HepG2 (cell line): ENCODE results near the gene PIGW. TPM values are rescaled to one million over a fixed set of nuclear protein-coding genes. Genes with fewer than 3 reads are reported as not detected.
A peak's percentile ranks its signal among the peaks of the same experiment; 100 is the strongest.

Source experiments
- HDAC1 ChIP-seq: sonication (generic); formaldehyde crosslinking; IDR thresholded peaks from 2 replicates; pipeline ENCODE4 v1.5.1; 2020; ENCODE audit warnings: mild to moderate bottlenecking, missing genetic modification reagents
- HNF1B ChIP-seq: sonication (generic); formaldehyde crosslinking; IDR thresholded peaks from 2 replicates; pipeline ENCODE4 v1.5.1; 2020; ENCODE audit warnings: mild to moderate bottlenecking, moderate library complexity, missing genetic modification reagents
- KDM4B ChIP-seq: sonication (generic); formaldehyde crosslinking; IDR thresholded peaks from 2 replicates; pipeline ENCODE4 v1.4.0; 2020; ENCODE audit warnings: missing genetic modification reagents
- LCORL ChIP-seq, 2 experiments: fragments of 450-650 bp in 1 of 2; sonication (generic) in 1 of 2; formaldehyde crosslinking in 1 of 2; IDR thresholded peaks; 2 replicates each; pipeline versions ENCODE4 v1.5.0 to v1.6.1; 2017 to 2020; ENCODE audit warnings: antibody characterized with exemption in 1 of 2, missing genetic modification reagents in 1 of 2
- NFYC ChIP-seq: IDR thresholded peaks from 2 replicates; pipeline ENCODE4 v1.6.1; 2016; ENCODE audit warnings: missing genetic modification reagents, missing compliant biosample characterization
- NR1H2 ChIP-seq: sonication (generic); formaldehyde crosslinking; IDR thresholded peaks from 2 replicates; pipeline ENCODE4 v1.8.1; 2022; ENCODE audit warnings: low read depth, missing genetic modification reagents, borderline replicate concordance
- RBAK ChIP-seq: sonication (generic); formaldehyde crosslinking; IDR thresholded peaks from 2 replicates; pipeline ENCODE4 v1.5.1; 2020; ENCODE audit warnings: mild to moderate bottlenecking, missing genetic modification reagents
- SMARCC2 ChIP-seq: fragments of 450-650 bp; IDR thresholded peaks from 2 replicates; pipeline ENCODE4 v1.6.1; 2017; ENCODE audit warnings: antibody characterized with exemption, mild to moderate bottlenecking
- SMARCE1 ChIP-seq: fragments of 450-650 bp; IDR thresholded peaks from 2 replicates; pipeline ENCODE4 v1.6.1; 2017; ENCODE audit warnings: borderline replicate concordance
- SNAI1 ChIP-seq: sonication (generic); formaldehyde crosslinking; IDR thresholded peaks from 2 replicates; pipeline ENCODE4 v1.5.0; 2020; ENCODE audit warnings: mild to moderate bottlenecking, missing genetic modification reagents, borderline replicate concordance
- SRY ChIP-seq: sonication (generic); formaldehyde crosslinking; IDR thresholded peaks from 2 replicates; pipeline ENCODE4 v1.8.0; 2022; ENCODE audit warnings: mild to moderate bottlenecking, missing genetic modification reagents
- ZBTB44 ChIP-seq: sonication (generic); formaldehyde crosslinking; IDR thresholded peaks from 2 replicates; pipeline ENCODE4 v1.4.0; 2020; ENCODE audit warnings: missing genetic modification reagents
- ZMAT5 ChIP-seq: sonication (generic); formaldehyde crosslinking; IDR thresholded peaks from 2 replicates; pipeline ENCODE4 v1.5.0; 2020; ENCODE audit warnings: mild to moderate bottlenecking, low read depth, missing genetic modification reagents, borderline replicate concordance
- ZNF18 ChIP-seq: sonication (generic); formaldehyde crosslinking; IDR thresholded peaks from 2 replicates; pipeline ENCODE4 v1.8.0; 2022; ENCODE audit warnings: mild to moderate bottlenecking, missing genetic modification reagents; ENCODE audit not compliant: insufficient replicate concordance
- ZNF207 ChIP-seq: fragments of 450-650 bp; IDR thresholded peaks from 2 replicates; pipeline ENCODE4 v1.6.1; 2016; ENCODE audit warnings: antibody characterized with exemption, borderline replicate concordance
- ZNF230 ChIP-seq: sonication (generic); formaldehyde crosslinking; IDR thresholded peaks from 2 replicates; pipeline ENCODE4 v1.4.0; 2020; ENCODE audit warnings: mild to moderate bottlenecking, missing genetic modification reagents
- ZNF441 ChIP-seq: sonication (generic); formaldehyde crosslinking; IDR thresholded peaks from 2 replicates; pipeline ENCODE4 v1.7.0; 2021; ENCODE audit warnings: missing genetic modification reagents, borderline replicate concordance
- ZNF496 ChIP-seq: sonication (generic); formaldehyde crosslinking; IDR thresholded peaks from 2 replicates; pipeline ENCODE4 v1.8.1; 2023; ENCODE audit warnings: mild to moderate bottlenecking, moderate library complexity, missing genetic modification reagents; ENCODE audit not compliant: insufficient replicate concordance
- ZNF75D ChIP-seq: sonication (generic); formaldehyde crosslinking; IDR thresholded peaks from 2 replicates; pipeline ENCODE4 v1.8.1; 2023; ENCODE audit warnings: missing genetic modification reagents, mild to moderate bottlenecking, borderline replicate concordance
- ZNF781 ChIP-seq: sonication (generic); formaldehyde crosslinking; IDR thresholded peaks from 2 replicates; pipeline ENCODE4 v1.5.1; 2020; ENCODE audit warnings: borderline replicate concordance, mild to moderate bottlenecking, missing genetic modification reagents; ENCODE audit errors: not compliant biosample characterization
- ZNF788 ChIP-seq: sonication (generic); formaldehyde crosslinking; IDR thresholded peaks from 2 replicates; pipeline ENCODE4 v1.5.0; 2020; ENCODE audit warnings: mild to moderate bottlenecking, missing genetic modification reagents, borderline replicate concordance
- ZNF878 ChIP-seq: sonication (generic); formaldehyde crosslinking; IDR thresholded peaks from 2 replicates; pipeline ENCODE4 v1.8.1; 2023; ENCODE audit warnings: mild to moderate bottlenecking, missing genetic modification reagents, moderate library complexity
- ZSCAN21 ChIP-seq: sonication (generic); formaldehyde crosslinking; IDR thresholded peaks from 2 replicates; pipeline ENCODE4 v1.8.0; 2022; ENCODE audit warnings: mild to moderate bottlenecking, missing genetic modification reagents, moderate library complexity, borderline replicate concordance
- polyA plus RNA-seq, 8 experiments: library from polyadenylated mRNA; depleted of rRNA in 3 of 8; stranded (reverse) in 7 of 8; unstranded in 1 of 8; fragments of >200 nt; fragmentation: Illumina TruSeq in 4 of 8; extraction: Trizol in 4 of 8; gene quantifications; 2 replicates each; pipeline versions ENCODE4 v1.2.1 to v1.2.3, GENCODE V29; 2011 to 2016; ENCODE audit warnings: low read depth in 4 of 8, missing spikeins in 1 of 8, mixed read lengths in 1 of 8; ENCODE audit not compliant: insufficient read depth in 1 of 8
- total RNA-seq, 5 experiments: library from RNA; depleted of rRNA; stranded (reverse); fragments of >200 nt; fragmentation: Illumina TruSeq; extraction: Trizol; gene quantifications; 2 replicates each; pipeline ENCODE4 v1.2.3, GENCODE V29; 2016; ENCODE audit warnings: low read depth in 1 of 5

Gene PIGW
- total and polyA plus RNA-seq, 2 of the 13 experiments (the other 11 are each of a cell fraction or from before 2014, with no cell fraction given), result 9.0 to 24.0 TPM

GRCh38 chr17:36545465-36546417 is 11.0 kb downstream of the PIGW start (continued):
- no peak; the same call in none of the 2 replicates for TF ChIP-seq ZNF441 (CRISPR knock-in tag)
- TF ChIP-seq ZNF207, result no peak
- TF ChIP-seq SNAI1 (CRISPR knock-in tag), result peak; percentile 80; the same call in 1 of the 2 replicates
- no peak for TF ChIP-seq ZNF496 (CRISPR knock-in tag)
- peak; percentile 48; the same call in 1 of the 2 replicates for TF ChIP-seq HNF1B
- TF ChIP-seq ZMAT5, result no peak
- TF ChIP-seq NR1H2 (CRISPR knock-in tag), result no peak
- peak; percentile 60; the same call in 1 of the 2 replicates for TF ChIP-seq KDM4B (CRISPR knock-in tag)
- TF ChIP-seq SMARCC2, result no peak
- no peak for TF ChIP-seq ZNF75D (CRISPR knock-in tag)
- TF ChIP-seq LCORL (IDR thresholded peaks at IDR 0.05), result no peak
- TF ChIP-seq LCORL (CRISPR knock-in tag; IDR thresholded peaks at IDR 0.05), result peak; percentile 12; the same call in 1 of the 2 replicates
- 0 out of 2 replicates have a peak, but pooled peaks have one; percentile 45 for TF ChIP-seq ZNF878 (CRISPR knock-in tag)
- no peak; the same call in 1 of the 2 replicates for TF ChIP-seq SRY (CRISPR knock-in tag)
- no peak for TF ChIP-seq SMARCE1
- TF ChIP-seq ZSCAN21 (CRISPR knock-in tag), result peak; percentile 73
- TF ChIP-seq ZBTB44 (CRISPR knock-in tag), result peak; percentile 36; the same call in 1 of the 2 replicates
- TF ChIP-seq ZNF781 (CRISPR knock-in tag), result no peak
- peak; percentile 25 for TF ChIP-seq ZNF18 (CRISPR knock-in tag)
- TF ChIP-seq NFYC (CRISPR knock-in tag), result peak; percentile 82
- peak; percentile 85 for TF ChIP-seq HDAC1 (CRISPR knock-in tag)
- peak; percentile 31; the same call in 1 of the 2 replicates for TF ChIP-seq ZNF230 (CRISPR knock-in tag)
- peak; percentile 83; the same call in 1 of the 2 replicates for TF ChIP-seq ZNF788 (CRISPR knock-in tag)
- no peak for TF ChIP-seq RBAK (CRISPR knock-in tag)
